Effector CD8-positive, alpha-beta T cell (primary cell): ENCODE measurements around the gene ANKRD10.

ENCODE experiments used
- DNase-seq: peaks from one replicate; lab custom pipeline; 2025; lab: John Stamatoyannopoulos, UW

Gene ANKRD10

DNA sequence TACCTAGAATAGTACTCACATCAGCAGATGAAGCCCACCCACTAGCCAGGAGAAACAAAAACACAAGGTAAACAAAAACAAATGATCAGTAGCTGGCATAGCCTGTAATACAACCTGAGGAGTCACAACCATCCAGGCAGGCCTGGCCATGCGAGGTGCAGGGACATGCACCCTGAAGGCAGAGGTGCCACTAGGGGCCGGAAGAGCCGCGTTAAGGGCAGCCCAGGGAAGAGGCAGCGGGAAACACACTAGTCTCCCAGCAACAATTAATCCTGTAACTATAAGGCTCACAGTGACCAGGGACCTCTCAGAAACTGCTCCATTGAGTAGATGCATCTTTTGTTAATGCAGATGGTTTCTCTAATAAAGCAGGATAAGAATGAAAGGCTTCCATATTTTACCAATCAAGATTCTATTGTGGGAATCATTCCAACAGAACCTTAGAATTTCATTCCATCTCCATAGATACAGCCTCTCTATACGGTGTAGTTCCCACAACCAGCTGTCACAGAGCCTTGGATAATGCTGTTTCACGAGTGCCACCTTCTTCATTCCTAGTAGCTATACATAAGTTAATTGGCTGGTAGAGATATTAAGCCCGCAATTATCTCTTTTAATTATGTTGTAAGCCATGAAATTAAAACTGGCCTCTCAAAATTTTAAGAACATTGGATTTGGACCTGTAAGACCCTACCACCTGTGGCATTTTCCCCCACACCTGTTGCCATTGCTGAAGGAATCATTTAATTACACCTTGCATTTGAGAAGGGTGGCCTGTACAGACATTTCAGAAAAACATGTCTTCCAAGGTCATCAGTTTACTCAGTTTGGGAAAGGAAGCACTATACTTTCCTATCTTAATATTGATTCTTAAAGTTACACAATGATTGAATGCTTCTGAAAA is 28.7 kb downstream of the ANKRD10 start:
- DNase-seq: no peak

DNA sequence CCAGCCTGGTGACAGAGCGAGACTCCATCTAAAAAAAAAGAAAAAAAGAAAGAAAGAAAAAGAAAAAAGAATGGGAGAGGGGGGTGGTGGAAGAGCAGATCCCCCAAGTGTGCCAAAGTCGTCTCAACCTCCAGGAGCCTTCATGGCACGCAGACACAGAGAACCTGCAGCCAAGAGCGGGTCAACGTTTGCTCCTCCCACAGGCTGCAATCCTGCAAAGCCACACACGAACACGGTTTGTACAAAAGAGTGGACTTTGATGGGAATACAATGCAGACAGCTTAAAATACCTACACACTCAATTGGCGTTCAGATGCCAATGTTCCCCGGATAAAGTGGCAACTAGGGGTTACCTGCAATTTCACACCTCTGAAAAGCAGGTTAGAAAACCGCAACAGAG is 29.4 kb downstream of the ANKRD10 start:
- no peak for DNase-seq

DNA sequence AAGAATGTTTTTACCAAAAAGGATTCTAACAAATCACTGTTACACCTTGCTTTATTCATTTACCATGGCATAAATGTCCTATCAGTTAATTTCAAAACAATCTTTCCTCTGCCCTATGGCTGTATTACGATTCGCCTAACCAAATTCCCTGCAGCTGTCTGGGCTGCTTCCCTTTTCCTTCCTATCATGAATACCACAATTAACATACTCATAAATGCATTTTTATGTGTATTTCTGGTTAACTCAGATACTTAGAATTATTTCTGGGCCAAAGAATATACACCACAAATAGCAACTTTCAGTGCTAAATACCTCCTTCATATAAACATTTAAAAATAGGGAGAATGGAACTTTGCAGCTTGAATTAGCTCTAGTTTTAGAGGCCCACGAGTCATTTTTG is 30.4 kb downstream of the ANKRD10 start:
- DNase-seq: no peak

DNA sequence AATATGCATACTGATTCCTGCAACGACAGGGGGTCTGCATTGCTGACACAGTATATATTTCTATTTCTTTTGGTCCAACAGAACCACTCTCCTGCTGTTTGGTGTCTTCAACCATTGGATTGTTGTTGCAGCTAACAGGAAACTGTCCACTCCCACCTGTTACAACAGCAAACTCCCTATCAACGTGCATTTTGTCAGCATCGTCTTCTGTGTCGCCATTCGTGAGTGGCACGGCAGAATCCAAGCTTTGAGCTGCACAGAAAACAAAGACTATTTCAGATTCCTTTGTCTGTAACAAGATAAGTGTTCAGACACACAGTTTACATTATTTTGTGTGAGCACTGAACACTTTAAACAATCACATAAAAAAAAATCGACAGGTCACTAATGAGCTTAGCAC is 31.3 kb downstream of the ANKRD10 start:
- DNase-seq: no peak

DNA sequence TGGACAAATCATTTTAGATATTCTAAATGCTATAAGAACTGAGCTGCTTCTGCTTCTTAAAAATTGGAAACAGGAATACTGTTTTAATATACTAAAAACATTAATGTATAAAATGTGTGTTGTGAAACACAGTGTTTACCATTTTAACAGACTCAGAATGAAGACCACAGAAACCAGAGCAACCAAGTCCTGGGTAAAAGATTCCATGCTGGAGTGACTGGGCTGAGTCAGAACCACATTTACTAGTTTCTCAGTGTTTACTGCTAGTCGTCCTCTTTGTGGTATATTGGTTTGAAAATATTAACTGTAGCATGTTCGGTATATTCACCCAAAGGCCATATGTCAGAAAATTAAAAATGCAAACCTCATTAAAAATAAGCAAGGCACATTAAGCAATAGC is 31.9 kb downstream of the ANKRD10 start:
- DNase-seq: no peak

DNA sequence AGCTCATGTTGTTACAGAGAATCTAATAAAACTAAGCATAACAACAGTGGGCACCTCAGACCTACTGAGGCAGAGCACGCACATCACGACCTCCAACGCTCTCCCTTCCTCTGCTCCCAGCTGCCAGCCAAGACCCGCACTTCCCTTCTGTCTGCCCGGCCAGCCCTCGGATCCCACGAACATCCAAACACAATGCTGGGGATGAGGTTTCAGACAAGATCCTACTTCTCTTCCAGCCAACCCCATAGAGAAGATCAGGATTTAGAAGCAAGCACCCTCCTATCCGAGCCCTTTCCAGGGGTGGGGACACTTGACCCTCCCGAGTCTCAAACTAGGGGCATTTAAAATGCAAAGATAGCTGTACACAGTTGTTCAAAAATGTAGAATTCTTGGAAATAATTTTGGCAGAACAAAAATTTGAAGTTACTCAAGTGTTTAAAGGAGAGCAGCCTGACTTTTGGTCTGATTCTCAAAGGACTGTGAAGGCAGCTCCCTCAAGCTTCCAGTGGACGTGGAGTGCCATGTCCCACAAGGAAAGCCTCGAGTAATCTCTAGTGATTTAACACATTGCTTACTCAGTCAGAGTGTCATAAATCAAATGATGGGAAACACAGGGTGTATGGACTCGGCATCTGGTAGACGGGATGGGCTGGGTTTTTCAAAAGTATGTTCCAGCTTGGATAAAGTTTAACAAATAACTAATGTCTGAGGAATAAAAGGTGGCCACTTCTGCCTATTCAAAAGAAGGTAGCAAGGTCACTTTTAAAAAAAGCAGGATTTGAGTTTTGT is 32.8 kb downstream of the ANKRD10 start:
- DNase-seq: no peak

DNA sequence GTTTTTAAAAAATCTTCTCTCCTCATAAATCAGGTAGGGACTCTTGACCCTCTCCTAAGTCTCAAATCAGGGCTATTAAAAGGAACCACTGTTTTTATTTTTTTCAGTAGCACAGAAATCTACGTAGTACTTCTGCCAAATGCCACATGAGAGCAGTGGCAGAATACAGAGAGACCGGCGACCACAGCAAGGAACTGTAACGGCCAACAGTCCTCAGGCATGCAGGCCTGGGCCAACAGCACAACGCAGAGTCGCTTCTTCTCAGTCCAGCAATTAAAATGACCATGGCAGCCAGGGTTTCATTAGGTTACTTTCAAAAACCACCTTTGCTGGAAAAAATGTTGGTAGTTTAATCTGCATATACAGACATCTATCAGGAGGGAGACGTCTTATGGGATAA is 34.2 kb downstream of the ANKRD10 start:
- no peak for DNase-seq

DNA sequence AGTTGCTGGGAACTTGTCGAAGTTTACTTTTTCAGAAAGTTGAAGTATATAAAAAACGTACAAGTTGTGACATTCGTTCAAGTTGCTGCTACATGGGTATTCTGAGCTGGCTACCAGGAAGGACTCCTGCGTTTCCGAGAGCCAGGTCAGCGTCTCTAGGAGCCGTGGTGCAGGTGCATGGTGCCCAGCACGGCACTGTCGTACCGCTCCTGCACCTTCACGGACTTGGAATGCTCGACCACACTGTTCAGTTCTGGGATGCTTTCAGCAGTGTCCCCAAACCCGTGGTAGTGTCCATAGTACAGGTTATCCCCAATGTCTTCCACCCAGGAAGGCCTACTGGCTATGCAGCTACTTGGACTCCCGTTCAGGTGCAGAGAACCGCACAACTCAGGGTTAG is 35.4 kb downstream of the ANKRD10 start:
- DNase-seq: no peak

DNA sequence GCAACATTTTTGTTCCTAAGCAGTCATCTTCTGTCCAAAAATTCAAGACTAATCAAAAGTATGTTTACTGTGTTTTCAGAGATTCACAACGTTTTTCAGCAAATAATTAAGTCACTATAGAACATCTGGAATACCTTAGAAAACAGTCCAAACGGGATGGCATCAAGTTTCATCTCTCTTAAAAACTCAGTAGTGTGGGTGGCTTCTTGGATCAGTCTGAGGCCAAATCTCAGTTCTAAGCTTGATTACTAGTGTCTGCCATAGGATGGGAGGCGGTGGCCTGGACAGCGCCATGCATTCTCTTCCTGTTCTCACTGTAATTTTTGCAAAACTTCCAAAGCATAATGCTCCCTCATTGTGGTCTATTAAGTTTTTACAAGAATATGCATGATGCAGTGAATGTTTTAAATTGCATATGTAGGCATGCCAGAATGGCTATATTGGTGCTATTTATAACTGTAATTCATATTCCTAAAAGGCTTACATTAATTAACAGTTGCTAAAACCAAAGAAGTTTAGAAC is 37.1 kb downstream of the ANKRD10 start:
- no peak for DNase-seq

DNA sequence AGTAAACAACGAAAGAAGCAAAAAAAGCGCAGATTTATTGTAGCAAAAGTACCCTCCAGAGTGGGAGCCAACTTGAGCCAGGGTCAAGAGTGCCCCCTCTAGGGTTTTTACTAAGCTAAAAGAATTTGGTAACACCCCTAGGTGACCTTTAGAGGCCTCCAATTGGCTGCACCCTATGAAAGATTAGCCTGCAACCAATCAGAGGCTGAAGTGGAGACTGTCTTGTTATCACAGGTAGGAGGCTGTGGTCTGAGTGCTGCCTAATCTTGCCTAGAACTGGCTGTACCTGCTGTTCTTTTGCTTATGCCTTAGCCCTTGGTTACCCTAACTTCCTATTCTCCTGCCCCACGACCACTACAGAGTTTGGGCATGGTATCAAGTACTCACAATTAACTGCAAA is 38.3 kb downstream of the ANKRD10 start:
- no peak for DNase-seq

DNA sequence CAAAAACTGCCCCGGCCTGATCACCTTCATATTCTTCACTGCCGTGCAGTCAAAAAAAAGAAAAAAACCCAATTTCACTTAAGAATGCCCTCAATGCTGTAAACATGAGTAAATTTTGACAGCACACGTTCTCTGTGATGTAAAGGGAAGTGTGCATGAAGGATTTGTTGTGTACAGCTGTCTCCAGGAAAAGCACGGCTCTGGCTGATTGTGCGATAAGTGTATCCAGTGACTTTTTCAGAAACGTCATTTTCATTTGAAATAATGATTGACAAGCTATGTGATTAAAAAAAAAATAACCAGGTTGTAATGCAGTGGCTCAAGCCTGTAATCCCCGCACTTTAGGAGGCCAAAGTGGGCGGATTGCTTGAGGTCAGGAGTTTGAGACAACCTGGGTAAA is 39.6 kb downstream of the ANKRD10 start:
- no peak for DNase-seq

DNA sequence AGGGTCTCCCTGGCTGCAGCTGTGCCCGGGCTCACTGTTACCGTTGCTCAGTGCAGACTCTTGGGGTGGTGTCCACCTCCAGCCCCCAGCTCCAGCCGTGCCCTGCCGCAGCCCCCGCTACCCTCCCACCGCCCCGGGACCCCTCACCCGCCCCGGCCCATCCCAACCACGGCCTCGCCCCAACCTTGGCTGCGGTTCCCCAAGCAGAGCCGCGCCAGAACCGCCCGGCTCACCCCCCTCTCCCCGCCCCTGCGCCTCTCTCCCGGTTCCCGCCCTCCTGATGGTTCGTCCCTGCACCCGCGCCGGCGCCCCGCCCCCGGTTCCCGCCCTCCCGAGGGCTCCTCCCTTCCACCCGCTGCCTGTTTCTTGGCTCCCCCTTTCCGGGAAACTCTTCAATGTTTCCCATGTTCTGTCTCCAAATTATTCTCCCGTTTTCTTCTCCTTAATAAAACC is 40.3 kb downstream of the ANKRD10 start:
- peak; percentile 16 for DNase-seq

DNA sequence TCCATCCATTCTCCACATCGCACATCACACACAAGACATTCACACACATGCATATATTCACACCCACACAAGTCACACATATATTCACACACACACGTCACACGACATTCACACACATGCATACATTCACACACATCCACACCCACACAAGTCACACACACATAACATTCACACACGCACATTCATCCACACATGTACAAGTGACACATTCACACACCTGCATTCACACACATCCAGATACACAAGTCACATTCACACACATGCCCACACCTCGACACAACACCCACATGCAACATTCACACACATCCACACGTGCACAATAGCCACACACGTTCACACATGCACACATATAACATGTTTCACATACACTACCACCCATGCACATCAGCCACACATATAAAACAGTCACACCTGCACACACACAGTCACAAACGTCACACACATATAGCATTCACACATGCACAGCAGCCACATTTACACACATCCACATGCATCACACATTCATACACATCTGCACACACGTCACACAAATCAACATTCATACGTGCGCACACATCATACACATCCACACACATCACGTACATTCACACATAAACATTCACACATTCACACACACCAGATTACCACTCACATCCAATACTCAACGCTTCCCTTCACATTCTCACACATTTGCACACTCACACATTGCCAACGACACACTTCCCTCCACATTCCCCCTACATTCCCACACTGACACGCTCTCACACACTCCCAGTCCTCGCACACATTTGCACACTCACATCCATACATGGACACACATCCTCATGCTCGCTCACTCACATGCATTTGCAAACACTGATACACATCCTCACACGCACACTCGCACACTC is 41.0 kb downstream of the ANKRD10 start:
- DNase-seq: no peak

DNA sequence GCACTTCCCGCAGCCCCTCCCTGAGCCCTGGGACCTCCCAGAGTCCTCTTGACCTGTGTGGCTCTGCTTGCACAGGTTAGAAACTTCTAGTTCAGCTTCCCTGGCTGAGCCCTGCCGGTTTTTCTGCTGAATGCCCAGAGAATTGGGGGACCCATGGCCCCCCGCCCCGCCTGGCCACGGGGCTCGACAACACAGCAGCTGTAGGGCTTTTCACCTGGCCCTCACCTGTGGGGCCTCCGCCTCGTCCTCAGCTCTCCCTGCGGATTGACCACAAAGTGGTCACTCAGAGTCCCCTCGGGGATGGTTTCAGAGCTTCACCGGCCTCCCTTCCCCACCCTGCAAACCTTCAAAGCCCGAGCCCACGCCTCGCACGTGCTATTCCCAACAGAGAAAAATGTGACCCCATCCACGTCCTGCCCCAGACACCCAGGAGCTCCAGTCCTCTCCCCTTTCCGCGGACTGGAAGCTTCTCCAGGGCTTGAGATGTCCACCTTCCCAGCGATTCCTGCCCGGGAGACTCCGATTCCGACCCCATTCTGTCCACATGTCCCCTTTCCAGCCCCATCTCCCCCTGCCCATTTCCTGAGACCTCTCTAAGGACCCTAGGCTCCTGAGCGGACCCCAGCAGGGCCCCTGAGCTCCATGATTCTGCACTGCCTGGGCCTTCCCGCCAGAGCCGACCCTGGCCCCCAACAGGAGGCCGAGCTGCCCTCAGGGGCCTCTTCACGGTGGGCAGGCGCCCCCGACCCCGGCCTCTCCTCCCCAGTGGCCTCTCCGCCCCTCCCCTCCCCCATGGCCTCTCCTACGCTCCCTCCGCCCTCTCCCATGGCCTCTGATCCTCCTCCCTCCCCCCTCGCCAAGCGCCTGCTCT is 41.9 kb downstream of the ANKRD10 start:
- DNase-seq: no peak

DNA sequence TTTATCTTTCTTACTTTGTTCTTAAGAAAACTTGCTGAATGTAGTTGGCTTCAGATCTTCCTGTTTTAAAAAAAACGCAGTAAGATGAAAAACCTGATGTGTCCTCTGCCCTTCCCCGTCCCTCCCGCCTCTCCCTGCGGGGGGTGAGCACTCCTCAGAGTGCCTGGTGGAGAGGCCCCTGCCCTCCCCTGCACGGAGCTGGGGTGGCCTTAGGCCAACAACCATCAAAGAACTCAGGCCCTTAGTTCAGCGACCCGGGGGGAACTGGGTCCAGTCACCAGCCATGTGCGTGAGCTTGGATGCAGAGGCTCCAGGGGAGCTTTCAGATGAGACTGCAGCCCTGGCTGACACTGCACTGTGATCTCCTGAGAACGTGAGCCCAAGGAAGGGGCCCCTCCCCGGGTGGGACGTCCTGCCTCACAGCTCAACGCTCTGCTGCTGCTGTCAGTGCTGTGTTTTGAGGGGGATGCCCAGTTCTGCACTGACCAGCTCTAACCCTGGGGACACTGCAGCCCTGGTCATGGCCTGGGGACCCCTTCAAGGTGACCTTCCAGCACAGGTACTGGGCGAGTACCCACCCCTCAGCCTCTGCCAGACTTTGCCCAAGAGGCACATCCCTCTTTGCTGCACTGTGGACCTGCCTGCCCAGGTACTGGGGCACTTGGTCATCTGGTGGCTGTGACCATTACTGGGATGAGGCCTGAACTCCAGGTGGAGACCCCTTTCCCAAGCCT is 42.7 kb downstream of the ANKRD10 start:
- no peak for DNase-seq

DNA sequence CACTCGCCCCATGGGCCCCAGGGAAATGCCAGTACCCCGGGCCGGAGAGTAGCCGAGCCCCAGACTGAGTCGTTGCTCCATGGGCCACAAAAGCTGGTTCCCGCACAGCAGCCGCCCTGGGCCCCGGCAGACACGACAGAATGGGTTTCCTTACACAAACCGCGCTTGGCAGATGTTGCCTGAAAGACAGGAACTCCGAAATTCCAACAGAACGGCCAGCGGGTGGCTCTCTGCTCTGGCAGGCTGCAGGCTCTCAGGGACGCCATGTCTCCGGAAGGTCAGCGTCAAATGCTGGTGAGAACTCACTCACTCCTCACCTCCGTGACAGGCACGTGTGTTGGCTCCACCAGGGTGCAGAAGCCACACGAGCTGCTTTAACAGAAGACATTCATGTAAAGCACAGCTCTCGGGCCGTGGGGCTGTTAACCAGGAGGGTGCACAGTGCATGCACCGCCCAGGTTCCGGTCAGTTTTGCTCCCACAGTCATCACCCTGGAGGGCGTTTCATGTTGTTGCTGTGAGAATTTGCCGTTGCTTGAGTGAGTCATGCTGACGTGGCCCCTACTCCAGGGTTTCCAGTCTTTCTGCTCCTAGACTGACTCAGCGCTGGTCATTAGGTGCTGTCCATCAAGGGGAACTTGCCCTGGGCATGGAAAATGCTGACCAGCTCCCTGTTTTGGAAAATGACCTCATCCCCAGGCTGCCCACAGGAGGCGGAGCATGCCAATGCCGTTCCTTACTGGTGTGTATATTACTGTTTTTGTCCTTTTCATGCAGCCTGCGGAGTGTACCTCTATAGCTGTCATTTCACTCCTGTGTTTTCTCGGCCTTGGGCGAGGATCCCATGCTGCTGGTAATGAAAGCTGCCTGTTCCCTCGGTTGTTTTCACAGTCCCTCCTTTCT is 44.8 kb downstream of the ANKRD10 start:
- DNase-seq: no peak

DNA sequence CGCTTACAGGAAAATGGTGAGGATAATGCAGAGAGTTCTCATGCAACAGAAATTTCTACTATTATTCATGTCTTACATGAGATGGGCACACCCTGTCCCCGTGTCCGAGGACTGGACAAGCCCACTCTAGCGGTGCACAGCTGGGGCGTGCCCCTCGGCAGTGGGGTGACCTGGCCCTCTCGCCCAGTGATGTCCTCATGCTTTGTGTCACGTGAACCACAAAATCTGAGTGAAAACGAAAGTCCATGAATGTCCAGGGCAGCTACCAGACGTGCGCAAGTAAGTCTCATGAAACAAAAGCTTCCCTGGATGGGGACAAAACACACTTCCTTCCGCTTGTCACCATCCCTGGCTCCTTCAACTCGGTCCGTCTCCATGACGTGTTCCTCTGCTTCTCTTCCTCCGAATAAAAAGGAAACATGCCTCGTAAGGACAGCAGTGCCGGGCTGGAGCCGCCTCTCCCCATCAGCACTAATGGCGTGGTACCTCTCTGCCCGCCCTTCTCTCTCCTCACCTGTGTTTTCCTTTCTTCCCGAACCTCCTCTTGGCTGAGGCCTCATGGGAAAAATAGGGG is 45.6 kb downstream of the ANKRD10 start:
- no peak for DNase-seq

DNA sequence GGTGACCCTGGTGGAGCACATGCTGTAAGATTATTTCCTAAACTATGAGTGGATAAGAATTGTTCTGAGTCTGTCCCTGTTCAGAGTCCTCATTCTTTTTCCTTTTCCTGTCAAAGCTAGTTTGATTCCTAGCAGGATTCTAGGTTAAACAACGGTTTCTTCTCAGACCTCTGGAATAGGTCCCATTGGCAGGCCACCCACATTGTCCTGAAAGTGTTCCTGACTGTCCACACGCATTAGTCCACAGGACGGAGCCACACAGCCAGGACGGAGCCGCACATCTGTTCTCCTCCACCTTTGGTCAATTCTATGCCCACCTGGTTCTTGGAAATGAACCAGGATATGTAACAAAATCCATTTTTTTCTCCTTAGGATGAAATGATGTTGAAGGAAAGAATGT is 46.1 kb downstream of the ANKRD10 start:
- no peak for DNase-seq

DNA sequence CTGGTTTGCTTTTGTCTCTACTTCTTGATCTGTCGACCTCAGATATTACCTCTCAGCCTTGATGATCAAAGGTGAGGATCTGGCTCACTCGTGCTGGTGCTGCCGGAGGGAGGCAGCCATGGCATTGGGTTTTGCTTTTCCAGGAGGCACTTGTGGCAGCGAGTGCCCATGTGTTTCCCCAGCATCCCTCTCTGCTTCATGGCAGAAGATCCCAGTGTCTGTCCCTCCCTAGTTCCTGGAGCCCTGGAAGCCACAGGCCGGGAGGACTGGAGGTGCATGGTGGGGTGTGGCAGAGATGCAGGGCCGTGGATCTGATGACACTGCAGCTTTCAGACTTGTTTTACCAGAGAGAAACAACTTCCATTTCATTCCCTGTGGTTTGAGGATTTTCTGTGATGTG is 47.5 kb downstream of the ANKRD10 start:
- DNase-seq: no peak
